SK-N-DZ (cell line): Measurements from ENCODE around the gene SHKBP1.
"Not testable (repeated sequence)": the region's sequence is repeated elsewhere in the genome, so short reads cannot be mapped to it uniquely, and the experiment has no call there.

Experiments
- DNase-seq: peaks from one replicate; pipeline ENCODE4 v3.0.0-alpha.2; 2015; ENCODE audit warnings: low spot score

Gene SHKBP1

DNA sequence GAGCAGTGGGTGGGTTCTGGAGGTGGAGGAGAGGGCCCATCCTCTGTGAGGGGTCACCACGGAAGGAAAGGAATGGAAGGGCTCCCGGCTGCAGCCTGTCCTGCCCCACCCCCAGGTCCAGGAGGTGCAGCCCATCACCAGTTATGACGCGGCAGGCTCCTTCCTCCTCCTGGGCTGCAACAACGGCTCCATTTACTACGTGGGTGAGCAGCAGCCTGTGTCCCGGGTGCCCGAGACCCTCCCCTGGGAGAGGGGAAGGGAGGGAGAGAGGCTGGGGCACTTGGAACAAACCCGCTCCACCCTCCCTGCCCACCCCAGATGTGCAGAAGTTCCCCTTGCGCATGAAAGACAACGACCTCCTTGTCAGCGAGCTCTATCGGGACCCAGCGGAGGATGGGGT, 6.6 kb downstream of the SHKBP1 start:
- DNase-seq: no peak

DNA sequence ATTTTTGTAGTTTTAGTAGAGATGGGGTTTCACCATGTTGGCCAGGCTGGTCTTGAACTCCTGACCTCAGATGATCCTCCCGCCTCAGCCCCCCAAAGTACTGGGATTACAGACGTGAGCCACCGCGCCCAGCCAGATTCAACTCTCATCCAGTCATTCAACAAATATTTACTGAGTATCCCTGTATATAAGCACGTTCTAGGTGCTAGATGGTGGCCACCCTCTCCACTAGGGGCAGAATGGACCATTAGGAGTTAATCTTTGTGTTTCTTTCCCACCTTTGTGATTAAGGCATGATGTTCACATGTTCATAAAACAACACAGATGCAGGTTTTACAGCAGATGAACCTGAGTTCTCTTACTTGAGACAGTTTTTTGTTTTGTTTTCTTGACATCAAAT, 7.3 kb downstream of the SHKBP1 start:
- DNase-seq: no peak

DNA sequence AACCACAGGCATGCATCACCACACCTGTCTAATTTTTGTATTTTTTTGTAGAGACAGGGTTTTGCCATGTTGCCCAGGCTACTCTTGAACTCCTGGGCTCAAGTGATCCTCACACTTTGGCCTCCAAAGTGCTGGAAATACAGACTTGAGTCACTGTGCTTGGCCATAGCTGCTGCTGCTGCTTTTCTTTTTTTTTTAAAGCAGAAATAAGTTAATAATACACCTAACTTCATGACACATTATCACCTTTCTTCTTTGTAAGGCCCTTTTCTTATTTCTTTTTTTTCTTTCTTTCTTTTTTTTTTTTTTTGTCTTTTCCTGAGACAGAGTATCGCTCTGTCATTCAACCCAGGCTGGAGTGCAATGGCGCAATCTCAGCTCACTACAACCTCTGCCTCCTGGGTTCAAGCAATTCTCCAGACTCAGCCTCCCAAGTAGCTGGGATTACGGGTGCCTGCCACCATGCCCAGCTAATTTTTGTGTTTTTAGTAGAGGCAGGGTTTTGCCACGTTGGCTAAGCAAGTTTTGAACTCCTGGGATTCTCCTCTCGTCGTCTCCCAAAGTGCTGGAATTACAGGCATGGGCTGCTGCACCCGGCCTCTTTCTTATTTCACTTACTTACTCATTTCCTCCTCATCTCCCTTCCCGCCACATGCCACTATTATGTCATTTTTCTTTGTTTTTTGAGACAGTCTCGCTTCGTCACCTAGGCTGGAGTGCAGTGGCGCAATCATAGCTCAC, 8.7 kb downstream of the SHKBP1 start:
- no peak for DNase-seq

DNA sequence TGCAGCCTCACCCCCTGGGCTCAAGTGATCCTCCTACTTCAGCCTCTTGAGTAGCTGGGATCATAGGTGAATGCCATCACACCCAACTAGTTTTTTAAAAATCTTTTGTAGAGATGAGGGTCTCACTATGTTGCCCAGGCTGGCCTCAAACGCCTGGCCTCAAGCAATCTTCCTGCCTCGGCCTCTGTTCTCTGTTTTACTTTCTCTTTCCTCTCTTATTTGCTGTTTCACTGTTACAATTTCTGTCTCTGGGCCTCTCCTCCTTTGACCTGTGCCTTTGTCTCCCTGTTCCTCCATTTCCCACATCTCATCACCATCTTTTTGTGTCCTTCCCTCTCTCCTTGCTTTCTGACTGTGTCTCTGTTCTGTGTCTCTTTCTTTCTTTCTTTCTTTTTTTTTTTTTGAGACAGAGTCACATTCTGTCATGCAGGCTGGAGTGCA, 9.3 kb downstream of the SHKBP1 start:
- no peak for DNase-seq

DNA sequence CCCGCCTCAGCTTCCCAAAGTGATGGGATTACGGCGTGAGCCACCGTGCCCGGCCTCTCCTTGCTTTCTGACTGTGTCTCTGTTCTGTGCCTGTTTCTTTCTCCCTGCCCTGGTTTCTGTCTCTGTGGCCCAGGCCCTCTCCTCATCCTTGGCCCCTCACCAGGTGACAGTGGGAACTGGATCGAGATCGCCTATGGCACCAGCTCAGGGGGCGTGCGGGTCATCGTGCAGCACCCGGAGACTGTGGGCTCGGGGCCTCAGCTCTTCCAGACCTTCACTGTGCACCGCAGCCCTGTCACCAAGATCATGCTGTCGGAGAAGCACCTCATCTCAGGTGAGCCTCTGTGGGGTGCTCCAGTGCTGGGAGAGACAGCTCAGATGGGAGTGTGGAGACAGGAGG, 9.9 kb downstream of the SHKBP1 start:
- no peak for DNase-seq

DNA sequence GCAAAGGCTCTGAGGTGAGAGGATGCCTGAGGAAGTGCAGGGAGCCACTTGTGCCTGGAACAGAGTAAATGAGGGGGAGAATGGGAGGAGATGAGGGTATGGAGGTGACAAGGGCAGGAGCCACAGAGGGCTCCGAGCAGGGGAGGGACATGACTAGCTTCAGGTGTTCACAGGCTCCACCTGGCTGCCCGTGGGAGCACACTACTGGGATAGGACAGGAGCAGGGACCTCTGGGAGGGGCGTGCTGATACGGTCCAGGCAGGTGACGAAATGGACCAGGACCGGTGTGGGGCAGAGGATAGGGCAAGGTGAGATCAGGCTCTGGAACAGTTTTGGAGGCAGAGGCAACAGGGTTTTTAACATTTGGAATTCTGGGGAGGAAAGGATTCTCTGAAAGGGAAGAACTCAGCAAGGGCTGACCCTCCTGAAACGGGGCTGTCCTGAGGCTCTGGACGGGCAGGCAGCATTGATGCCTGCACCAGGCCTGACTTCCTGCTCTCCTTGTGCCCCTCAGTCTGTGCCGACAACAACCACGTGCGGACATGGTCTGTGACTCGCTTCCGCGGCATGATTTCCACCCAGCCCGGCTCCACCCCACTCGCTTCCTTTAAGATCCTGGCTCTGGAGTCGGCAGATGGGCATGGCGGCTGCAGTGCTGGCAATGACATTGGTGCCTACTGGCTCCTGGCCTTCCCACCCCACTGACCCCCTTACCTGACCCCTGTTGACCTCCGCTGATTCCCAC, 11.6 kb downstream of the SHKBP1 start:
- no peak for DNase-seq

- no peak for DNase-seq
Measured at GRCh38 chr19:40588926-40589569, 12.4 kb downstream of the SHKBP1 start.

GRCh38 chr19:40589591-40590429, 13.1 kb downstream of the SHKBP1 start:
- DNase-seq: no peak

DNA sequence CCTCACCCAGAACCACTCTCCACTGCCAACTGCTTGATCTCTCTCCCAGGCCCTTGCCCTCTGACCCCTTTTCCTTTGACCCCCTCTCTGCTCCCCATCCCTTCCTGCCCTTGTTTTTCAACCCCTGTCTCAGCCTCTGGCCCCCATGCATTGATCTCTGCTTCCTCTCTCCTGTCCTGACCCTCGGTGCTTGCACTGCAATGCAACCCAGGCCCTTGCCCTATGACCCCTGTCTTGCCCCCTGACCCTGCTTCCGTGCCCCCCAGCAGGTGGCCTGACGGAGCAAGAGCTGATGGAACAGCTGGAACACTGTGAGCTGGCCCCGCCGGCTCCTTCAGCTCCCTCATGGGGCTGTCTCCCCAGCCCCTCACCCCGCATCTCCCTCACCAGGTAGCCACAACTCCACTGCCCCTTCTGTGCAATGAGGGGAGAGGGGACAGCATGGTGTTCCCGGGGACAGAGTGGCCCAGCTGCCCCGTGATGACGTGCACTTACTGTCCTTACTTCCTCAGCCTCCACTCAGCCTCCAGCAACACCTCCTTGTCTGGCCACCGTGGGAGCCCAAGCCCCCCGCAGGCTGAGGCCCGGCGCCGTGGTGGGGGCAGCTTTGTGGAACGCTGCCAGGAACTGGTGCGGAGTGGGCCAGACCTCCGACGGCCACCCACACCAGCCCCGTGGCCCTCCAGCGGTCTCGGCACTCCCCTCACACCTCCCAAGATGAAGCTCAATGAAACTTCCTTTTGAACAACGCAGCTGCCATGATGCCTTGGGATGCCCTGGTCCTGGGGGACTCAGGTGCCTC, 14.0 kb downstream of the SHKBP1 start:
- DNase-seq: no peak

- DNase-seq: not testable (repeated sequence)
Measured at GRCh38 chr19:40591724-40592123, 15.1 kb downstream of the SHKBP1 start.

DNA sequence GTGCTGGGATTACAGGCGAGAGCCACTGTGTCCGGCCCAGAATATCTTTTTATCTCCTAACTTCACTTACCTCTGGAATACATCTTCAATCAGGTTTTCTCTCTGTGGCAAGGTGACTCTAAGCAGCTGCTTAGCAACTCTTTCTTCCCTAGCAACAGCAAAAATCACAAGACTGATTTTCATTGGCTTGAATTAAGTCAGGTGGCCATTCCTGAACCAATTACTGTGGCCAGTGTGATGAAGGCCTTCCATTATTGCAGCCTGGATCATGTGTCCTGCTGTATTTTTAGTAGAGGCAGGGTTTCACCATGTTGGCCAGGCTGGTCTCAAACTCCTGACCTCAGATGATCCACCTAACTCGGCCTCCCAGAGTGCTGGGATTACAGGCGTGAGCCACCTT, 15.5 kb downstream of the SHKBP1 start:
- DNase-seq: peak; percentile 74

- DNase-seq: peak; percentile 47
Measured at GRCh38 chr19:40594255-40594654, 17.6 kb downstream of the SHKBP1 start.

GRCh38 chr19:40594657-40595091, 18.0 kb downstream of the SHKBP1 start:
- DNase-seq: peak; percentile 49

DNA sequence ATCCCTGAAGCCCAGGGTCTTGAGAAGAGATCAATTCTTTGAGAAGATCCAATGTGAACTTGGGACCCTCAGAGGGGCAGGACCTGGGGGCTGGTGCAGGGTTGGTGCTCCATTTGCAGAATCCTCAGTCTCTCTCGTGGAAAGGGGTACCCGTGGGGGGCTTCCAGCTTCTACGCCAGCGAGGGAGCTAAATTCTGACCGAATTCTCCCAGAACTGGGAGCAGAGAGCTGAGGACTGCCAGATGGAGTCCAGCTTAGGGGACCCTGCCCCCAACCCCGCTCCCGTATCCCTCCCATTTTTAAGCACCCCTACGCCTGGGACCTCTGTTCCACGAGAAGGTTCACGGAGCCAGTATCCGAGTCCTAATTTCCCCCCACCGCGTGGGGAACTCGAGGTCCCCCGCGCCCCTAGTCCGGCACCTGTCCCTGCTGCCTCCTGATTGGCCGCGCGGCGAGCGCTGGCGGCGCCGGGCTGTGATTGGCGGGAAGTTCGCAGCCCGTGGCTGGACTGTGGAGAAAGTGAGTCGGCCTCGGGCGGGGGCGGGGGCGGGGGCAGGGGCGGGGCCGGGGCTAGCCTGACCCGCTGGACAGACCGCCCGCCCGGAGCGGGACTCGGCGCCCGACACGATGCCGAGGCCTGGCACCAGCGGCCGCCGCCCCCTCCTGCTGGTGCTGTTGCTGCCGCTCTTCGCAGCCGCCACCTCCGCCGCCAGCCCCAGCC, 20.1 kb downstream of the SHKBP1 start:
- DNase-seq: no peak

- DNase-seq: no peak
Measured at GRCh38 chr19:40597329-40597838, 20.7 kb downstream of the SHKBP1 start.

DNA sequence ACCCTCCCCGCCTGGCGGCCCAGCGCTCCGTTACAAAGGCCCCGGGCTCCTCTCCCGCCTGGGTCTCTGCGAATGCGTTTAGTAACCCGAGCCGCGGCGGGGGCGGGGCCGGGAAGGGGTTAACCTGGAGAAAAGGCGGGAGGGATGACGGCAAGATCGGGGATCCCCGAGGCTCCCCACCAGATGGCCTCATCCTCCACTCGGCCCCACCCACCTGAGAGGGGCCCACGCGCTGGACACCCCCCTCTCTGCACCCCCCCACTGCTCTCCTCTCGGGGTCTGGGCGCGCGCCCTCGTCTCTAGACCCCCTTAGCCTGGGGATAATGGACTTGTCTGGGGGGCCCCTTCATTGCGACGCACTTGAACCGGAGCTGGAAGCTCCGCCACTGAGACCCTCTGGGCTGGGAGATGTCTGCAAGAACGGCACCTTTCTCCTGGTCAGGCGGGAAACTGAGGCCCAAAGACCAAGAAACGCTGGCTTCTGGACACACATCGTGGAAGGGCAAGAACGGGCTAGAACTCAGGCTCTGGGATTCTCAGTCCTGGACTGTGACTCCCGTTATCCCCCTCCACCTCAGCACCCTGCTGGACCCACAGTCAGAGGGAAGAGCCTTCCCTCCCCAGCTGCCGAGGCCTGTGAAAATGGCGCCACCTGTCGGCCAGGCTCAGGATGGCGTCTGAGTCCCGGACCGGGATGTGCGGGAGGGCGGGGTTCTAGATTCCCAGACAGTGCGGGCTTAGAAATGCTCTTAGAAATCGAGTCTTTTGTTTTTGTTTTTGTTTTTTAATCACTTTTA, 21.6 kb downstream of the SHKBP1 start:
- DNase-seq: peak; percentile 91

- no peak for DNase-seq
Measured at GRCh38 chr19:40598918-40599307, 22.2 kb downstream of the SHKBP1 start.

DNA sequence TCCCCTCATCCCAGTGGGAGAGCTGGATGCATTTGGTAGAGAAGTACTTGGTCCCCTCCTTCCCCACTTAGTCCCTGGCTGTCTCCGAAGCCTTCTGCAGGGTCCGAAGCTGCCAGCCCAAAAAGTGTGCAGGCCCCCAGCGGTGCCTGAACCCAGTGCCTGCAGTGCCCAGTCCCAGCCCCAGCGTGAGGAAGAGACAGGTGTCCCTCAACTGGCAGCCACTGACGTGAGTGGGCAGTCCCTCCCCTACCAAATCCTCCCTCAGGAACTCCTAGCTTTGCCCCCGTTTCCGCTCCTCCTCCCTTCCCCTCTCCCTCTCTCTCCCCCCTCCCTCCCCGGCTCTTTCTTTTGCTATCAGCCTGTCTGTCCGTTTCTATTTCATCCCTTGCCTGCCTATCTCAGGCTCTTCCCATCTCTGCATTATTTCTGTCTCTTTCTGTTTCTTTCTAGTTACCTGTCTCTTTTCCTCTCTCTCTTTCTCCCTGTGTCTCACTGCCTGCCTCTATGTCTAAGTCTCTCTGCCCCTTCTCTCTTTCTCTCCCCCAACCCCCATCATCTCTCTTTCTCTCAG, 22.7 kb downstream of the SHKBP1 start:
- DNase-seq: no peak
